Activated T-helper 1 cell treated with anti-CD3 and anti-CD28 coated beads, Interleukin-12 subunit alpha, Interleukin-12 subunit beta, Interleukin-2, Interleukin-4 antibody, amounts not matched to agents 30 ng/mL and 10 ng/mL and 1 ng/mL, durations not matched to agents 14 hours and 24 hours and 36 hours (primary cell): ENCODE results near the gene CD6. TPM values are rescaled to one million over a fixed set of nuclear protein-coding genes. Genes with fewer than 3 reads are reported as not detected.

Experiments used
- DNase-seq: peaks from one replicate; pipeline ENCODE4 v3.0.0; 2021; ENCODE audit warnings: low spot score
- H3K27ac Mint-ChIP-seq: one replicate; pipeline ENCODE4 v1.8.0; 2021; ENCODE audit warnings: mild to moderate bottlenecking, mixed read lengths
- H3K27me3 Mint-ChIP-seq: one replicate; pipeline ENCODE4 v1.8.0; 2022; ENCODE audit warnings: mild to moderate bottlenecking, moderate library complexity, mixed read lengths; ENCODE audit not compliant: insufficient read depth
- H3K36me3 Mint-ChIP-seq: one replicate; pipeline ENCODE4 v1.8.0; 2021; ENCODE audit warnings: low read depth, mixed read lengths
- H3K4me1 Mint-ChIP-seq: one replicate; pipeline ENCODE4 v1.8.0; 2021; ENCODE audit warnings: low read depth, mixed read lengths
- H3K4me3 Mint-ChIP-seq: one replicate; pipeline ENCODE4 v1.8.0; 2021; ENCODE audit warnings: mild to moderate bottlenecking, moderate library complexity, mixed read lengths
- H3K9me3 Mint-ChIP-seq: one replicate; pipeline ENCODE4 v1.8.0; 2021; ENCODE audit warnings: mixed read lengths
- intact Hi-C: fragments of 100-400 bp; cut with micrococcal nuclease; formaldehyde crosslinking; loops from one replicate; pipeline ENCODE4 v1.15.1; 2024
- total RNA-seq: library from RNA; stranded (reverse); gene quantifications from 2 replicates; pipeline ENCODE4 v1.2.3, GENCODE V29; 2022

CD6 gene
- total RNA-seq, 1 donor from 2014 or later, result 411 TPM

GRCh38 chr11:61011229-61011870 is 39.9 kb downstream of the CD6 start:
- H3K4me1 Mint-ChIP-seq, result peaks cover 54% of the 10 kb centered on the region
- H3K36me3 Mint-ChIP-seq, result peaks cover 71% of the 10 kb centered on the region
- H3K4me3 Mint-ChIP-seq, result no peak overlapping the region
- H3K9me3 Mint-ChIP-seq, result no peaks in the 10 kb centered on the region
- intact Hi-C loops, result no loop called here
- H3K27me3 Mint-ChIP-seq, result no peaks in the 10 kb centered on the region
- no peak for DNase-seq
- H3K27ac Mint-ChIP-seq, result no peak overlapping the region

GRCh38 chr11:61011950-61012736 is 40.7 kb downstream of the CD6 start:
- Mint-ChIP-seq H3K4me1 (peaks cover 47% of the 10 kb centered on the region), H3K4me3 (no peak overlapping the region), H3K36me3 (peaks cover 70% of the 10 kb centered on the region), H3K9me3 (no peaks in the 10 kb centered on the region), H3K27ac (peak overlapping the region; percentile 61), H3K27me3 (no peaks in the 10 kb centered on the region)
- intact Hi-C loops, result no loop called here
- DNase-seq, result no peak

DNA sequence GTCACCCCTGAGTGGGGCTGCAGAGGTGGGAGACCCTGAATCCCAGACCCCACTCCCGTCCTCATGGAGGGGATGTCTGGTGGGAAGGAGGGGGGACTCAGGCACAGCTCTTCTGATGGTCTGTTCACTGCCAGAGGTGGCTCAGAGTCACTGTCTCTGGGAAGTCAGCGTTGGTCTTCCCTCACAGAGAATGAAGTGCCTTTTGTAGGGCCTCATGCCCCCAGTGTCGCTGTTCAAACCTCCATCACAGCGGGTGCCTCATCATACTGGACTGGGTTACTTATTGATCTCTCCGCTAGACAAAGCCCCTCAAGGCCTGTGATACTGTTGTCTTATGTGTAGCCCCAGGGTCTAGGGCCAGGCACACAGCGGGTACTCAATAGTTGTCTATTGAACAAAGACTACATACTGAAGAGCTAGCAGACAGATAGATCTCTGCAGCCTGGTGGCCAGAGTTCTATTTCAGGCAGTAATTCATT is 41.3 kb downstream of the CD6 start:
- H3K36me3 Mint-ChIP-seq, result peaks cover 70% of the 10 kb centered on the region
- no peak for DNase-seq
- H3K27ac Mint-ChIP-seq, result peak overlapping the region; percentile 66
- intact Hi-C loops, result no loop called here
- peaks cover 45% of the 10 kb centered on the region for H3K4me1 Mint-ChIP-seq
- H3K4me3 Mint-ChIP-seq, result no peak overlapping the region
- H3K27me3 Mint-ChIP-seq, result no peaks in the 10 kb centered on the region
- no peaks in the 10 kb centered on the region for H3K9me3 Mint-ChIP-seq

DNA sequence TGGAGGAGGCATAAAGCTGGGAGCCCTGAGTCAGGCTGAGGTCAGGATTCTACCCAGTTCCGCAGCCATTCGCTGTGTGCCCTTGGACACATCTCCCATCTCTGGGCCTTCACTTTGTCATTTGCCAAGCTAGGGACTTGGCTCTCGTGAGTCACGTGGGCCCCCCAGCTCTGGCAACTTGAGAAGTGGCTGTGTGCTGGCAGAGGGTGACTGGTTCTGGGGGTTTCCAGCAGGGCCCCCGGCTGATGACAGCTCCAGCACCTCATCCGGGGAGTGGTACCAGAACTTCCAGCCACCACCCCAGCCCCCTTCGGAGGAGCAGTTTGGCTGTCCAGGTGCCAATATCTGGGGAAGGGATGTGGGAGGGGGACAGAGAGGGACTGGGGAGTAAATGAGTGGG is 46.6 kb downstream of the CD6 start:
- Mint-ChIP-seq H3K9me3 (no peaks in the 10 kb centered on the region), H3K4me3 (no peak overlapping the region), H3K36me3 (peaks cover 71% of the 10 kb centered on the region), H3K27ac (peak overlapping the region; percentile 49), H3K4me1 (peaks cover 47% of the 10 kb centered on the region), H3K27me3 (no peaks in the 10 kb centered on the region)
- no peak for DNase-seq
- intact Hi-C loops, result no loop called here

DNA sequence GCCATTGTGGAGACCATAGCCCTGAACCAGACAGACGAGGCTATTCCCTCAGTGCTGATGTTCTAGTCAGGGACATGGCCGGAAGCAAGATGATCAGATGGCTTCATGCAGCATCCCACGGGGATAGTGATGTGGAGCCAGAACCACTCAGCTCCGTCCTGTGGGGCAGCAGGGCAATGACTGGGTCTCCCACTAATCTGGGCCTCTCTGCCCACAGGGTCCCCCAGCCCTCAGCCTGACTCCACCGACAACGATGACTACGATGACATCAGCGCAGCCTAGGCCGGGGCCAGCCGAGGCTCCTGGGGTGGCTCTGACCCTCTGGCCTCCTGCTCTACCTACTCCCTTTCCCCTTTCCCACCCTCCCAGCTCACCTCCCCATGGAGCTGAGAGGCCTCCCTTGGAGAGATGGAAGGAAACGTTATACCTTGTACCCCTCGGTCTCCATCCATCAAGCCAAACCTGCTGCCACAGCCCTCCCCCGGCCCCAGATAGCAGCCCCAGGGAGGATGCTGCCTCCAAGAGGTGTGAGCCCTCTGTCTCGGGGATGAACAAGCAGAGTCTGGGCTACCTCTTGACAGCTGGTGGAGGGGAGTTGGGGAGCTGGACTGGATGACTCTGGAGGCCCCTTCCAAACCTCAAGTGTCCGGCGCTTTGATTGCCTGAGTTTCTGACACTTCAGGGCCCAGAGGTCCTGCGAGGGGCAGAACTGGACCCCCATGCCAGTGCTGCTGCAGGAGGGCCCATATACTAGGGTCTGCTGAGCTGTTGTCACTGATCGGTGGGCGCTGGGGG is 47.8 kb downstream of the CD6 start:
- Mint-ChIP-seq H3K36me3 (peaks cover 62% of the 10 kb centered on the region), H3K4me3 (no peak overlapping the region), H3K27ac (peak overlapping the region; percentile 89), H3K4me1 (peaks cover 55% of the 10 kb centered on the region), H3K27me3 (no peaks in the 10 kb centered on the region), H3K9me3 (no peaks in the 10 kb centered on the region)
- DNase-seq, result no peak
- intact Hi-C loops, result no loop called here

- DNase-seq, result no peak
- H3K4me3 Mint-ChIP-seq, result no peak overlapping the region
- H3K27me3 Mint-ChIP-seq, result no peaks in the 10 kb centered on the region
- peaks cover 58% of the 10 kb centered on the region for H3K4me1 Mint-ChIP-seq
- H3K36me3 Mint-ChIP-seq, result peaks cover 61% of the 10 kb centered on the region
- H3K27ac Mint-ChIP-seq, result peak overlapping the region; percentile 89
- no peaks in the 10 kb centered on the region for H3K9me3 Mint-ChIP-seq
- intact Hi-C loops, result no loop called here
These were observed 48.4 kb downstream of the CD6 start for GRCh38 chr11:61019832-61020405.

DNA sequence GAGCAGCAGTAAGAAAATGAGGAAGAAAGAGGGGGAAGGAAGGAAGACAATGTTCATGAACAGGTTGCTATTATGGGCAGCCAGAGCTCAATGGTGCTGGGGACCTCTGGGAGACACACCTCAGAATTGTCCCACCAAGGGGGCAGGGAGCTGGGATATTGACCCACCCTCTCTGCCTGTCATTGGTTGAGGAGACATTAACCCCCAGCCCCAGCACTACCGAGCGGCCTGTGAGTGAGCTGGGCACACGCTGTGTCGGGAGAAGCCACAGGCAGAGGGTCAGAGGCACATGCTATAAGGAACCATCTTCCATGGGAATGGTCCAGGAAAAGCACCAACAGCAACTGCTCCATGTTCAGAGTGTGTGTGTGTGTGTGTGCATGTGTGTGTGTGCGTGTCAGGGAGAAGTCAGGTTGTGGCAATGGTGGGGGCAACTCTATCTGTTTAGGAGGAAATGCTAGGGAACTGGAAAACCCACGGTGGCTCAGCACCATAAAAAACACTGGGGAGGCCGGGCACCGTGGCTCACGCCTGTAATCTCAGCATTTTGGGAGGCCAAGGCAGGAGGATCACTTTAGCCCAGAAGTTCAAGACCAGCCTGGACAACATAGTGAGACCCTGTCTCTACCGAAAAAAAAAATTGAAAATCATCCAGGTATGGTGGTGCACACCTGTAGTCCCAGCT is 49.2 kb downstream of the CD6 start:
- intact Hi-C loops, result loop anchor here (1.0 kb wide), 1 partner anchor 50 kb away; no protein-coding TSS in a partner anchor
- H3K36me3 Mint-ChIP-seq, result peaks cover 62% of the 10 kb centered on the region
- no peaks in the 10 kb centered on the region for H3K27me3 Mint-ChIP-seq
- peak overlapping the region; percentile 89 for H3K27ac Mint-ChIP-seq
- no peaks in the 10 kb centered on the region for H3K9me3 Mint-ChIP-seq
- H3K4me3 Mint-ChIP-seq, result peak overlapping the region; percentile 66
- H3K4me1 Mint-ChIP-seq, result peaks cover 62% of the 10 kb centered on the region
- DNase-seq, result no peak

DNA sequence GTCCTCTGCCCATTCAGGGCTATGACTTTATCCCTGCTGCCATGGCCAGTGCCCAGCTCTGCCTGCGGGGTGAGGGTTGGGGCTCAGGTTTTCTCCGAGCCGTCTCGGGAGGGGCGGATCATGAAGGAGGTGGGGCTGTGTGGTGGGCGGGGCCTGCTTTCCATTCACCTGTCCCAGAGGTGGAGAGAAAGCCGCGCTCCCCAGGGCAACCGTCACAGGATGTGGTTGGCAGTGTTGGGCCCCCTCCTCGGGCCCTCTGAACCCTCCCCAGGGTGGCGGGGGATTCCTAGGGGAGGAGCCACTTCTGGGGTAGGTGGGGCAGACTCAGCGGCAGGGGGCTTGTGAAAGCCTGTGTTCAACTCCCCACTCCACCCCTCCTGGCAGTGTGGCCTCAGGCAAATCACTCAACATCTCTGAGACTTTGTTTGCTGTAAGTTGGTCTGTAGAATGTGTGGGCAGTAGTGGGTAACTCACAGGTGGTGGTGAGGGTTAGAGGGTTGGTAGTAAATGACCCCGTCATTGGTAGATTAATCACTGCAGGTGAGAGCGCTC is 50.3 kb downstream of the CD6 start:
- Mint-ChIP-seq H3K27me3 (no peaks in the 10 kb centered on the region), H3K36me3 (peaks cover 51% of the 10 kb centered on the region), H3K9me3 (no peaks in the 10 kb centered on the region), H3K27ac (peak overlapping the region; percentile 89), H3K4me1 (peaks cover 65% of the 10 kb centered on the region), H3K4me3 (peak overlapping the region; percentile 66)
- peak; percentile 78 for DNase-seq
- intact Hi-C loops, result loop anchor here (1.0 to 2.0 kb wide), 2 partner anchors 51 to 165 kb away; no protein-coding TSS in a partner anchor

DNA sequence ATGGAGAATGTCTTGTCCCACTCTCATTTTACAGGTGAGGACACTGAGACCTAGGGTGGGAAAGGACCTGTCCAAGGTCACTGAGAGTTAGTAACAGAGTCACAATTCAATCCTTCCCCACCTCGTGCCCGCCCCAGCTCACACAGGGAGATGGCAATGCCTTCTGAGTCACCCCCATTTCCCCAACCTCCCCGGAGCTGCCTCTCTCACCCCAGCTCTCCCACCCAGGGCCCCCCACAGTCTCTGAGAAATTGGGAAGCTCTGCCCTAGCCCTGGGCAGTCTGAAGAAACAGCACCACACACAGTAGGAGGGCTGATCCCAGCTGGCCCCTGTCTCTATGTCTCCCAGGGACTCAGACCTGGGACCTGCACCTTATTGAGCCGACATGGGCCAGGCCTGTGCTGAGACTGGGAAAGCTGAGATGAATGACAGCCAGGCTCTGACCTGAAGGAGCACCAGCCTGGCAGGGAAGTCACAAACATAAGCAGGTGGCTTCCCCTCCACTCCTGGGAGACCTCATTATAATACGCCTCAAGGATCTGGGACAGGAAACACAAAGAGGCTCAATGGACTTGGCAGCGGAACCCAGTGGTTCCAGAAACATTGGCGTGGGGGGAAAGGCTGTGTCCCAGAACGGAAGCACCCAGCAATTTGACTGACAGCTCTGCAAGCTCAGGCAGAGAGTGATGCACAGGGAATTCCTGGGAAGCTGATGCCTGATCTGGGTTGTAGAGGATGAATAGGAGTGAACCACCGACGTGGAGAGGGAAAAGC is 51.0 kb downstream of the CD6 start:
- Mint-ChIP-seq H3K36me3 (peaks cover 54% of the 10 kb centered on the region), H3K4me3 (peak overlapping the region; percentile 69), H3K9me3 (no peaks in the 10 kb centered on the region), H3K27ac (peak overlapping the region; percentile 89), H3K4me1 (peaks cover 73% of the 10 kb centered on the region), H3K27me3 (no peaks in the 10 kb centered on the region)
- no peak for DNase-seq
- intact Hi-C loops, result loop anchor here (1.0 to 2.0 kb wide), 6 partner anchors 18 to 164 kb away; no protein-coding TSS in a partner anchor

- Mint-ChIP-seq H3K27ac (peak overlapping the region; percentile 89), H3K4me3 (peak overlapping the region; percentile 69), H3K4me1 (peaks cover 81% of the 10 kb centered on the region), H3K27me3 (no peaks in the 10 kb centered on the region), H3K9me3 (no peaks in the 10 kb centered on the region), H3K36me3 (peaks cover 53% of the 10 kb centered on the region)
- DNase-seq, result peak; percentile 53
- intact Hi-C loops, result loop anchor here (1.0 to 2.0 kb wide), 6 partner anchors 19 to 163 kb away; no protein-coding TSS in a partner anchor
These were observed 51.8 kb downstream of the CD6 start for GRCh38 chr11:61023086-61023965.

- Mint-ChIP-seq H3K4me1 (peaks cover 83% of the 10 kb centered on the region), H3K4me3 (peak overlapping the region; percentile 69), H3K36me3 (peaks cover 51% of the 10 kb centered on the region), H3K27ac (peak overlapping the region; percentile 89), H3K9me3 (no peaks in the 10 kb centered on the region), H3K27me3 (no peaks in the 10 kb centered on the region)
- no peak for DNase-seq
- intact Hi-C loops, result loop anchor here (1.0 to 2.0 kb wide), 6 partner anchors 20 to 163 kb away; no protein-coding TSS in a partner anchor
These were observed 52.5 kb downstream of the CD6 start for GRCh38 chr11:61023966-61024295.
